Superior temporal gyrus (tissue), 1 donor: ENCODE measurements around the gene KIR2DL1.
"Not testable (repeated sequence)": the region's sequence is repeated elsewhere in the genome, so short reads cannot be mapped to it uniquely, and the experiment has no call there.

Source experiments
- DNase-seq: peaks from one replicate; pipeline ENCODE4 v3.0.0-alpha.2; 2016; ENCODE audit errors: extremely low spot score

The KIR2DL1 gene

GRCh38 chr19:54817670-54818536 is 48.3 kb downstream of the KIR2DL1 start:
- DNase-seq: no peak

DNA sequence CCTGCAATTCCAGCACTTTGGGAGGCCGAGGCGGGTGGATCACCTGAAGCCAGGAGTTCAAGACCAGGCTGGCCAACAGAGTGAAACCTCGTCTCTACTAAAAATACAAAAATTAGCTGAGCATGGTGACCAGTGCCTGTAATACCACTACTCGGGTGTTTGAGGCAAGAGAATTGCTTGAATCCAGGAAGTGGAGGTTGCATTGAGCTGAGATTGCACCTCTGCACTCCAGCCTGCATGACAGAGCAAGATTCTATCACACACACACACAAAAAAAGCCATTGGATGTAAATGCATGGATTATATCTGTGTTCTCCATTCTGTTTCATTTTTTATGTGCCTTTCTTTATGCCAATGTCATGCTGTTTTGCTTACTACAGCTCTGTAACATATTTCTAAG is 54.8 kb downstream of the KIR2DL1 start:
- DNase-seq: not testable (repeated sequence)

DNA sequence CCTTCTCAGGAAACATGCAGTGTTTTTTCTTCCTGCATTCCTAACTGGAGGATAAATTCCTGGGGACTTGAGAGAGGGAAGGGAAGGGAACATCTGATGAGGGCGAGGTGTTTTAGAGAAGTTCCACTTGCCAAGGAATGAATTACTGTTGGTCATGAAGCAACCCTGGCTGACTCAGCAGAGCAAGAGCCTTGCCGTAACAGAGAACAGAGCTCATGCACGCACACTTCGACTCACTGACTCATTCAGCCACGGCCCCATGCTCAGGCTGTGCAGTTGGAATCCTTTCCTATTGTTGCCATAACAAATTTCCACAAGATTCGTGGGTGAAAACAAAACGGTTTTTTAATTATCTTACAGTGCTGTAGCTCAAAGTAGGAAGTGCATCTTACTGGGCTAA is 55.7 kb downstream of the KIR2DL1 start:
- DNase-seq: not testable (repeated sequence)

DNA sequence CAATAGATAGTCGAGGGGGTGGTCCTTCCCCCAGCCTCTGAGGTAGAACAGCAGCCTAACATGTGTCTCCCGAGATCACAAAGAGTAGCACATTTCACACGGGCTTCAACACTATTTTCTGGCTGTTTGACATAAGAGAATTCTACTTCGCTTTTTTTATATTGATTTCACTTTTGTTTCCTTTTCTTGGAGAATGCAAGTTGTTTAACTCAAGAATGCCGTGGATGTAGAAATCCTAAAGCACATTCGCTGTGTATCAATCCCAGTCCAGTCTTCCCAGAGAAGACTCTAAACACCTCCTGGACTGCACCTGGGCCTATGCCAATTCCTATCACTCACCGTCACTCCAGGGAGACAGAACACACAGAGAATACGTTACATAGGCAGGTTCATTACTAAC is 58.5 kb downstream of the KIR2DL1 start:
- DNase-seq: not testable (repeated sequence)

DNA sequence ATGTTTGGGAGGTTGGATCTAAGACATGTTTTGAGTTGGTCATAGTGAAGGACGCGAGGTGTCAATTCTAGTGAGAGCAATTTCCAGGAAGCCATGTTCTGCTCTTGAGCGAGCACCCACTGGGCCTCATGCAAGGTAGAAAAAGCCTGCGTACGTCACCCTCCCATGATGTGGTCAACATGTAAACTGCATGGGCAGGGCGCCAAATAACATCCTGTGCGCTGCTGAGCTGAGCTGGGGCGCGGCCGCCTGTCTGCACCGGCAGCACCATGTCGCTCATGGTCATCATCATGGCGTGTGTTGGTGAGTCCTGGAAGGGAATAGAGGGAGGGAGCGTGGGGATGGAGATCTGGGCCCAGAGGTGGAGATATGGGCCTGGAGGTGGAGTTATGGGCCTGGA is 62.9 kb downstream of the KIR2DL1 start, which contains the start of gene KIR2DS4:
Gene KIR2DS4, plus strand, starts transcription at position 181 of the 400 bp plus-strand sequence.
- DNase-seq: not testable (repeated sequence)
